ENCODE measurements around the gene HES5.

Gene HES5

GRCh38 chr1:2547210-2548067 lies 17.4 kb upstream of the HES5 start:
- no peak for DNase-seq (ENCODE audit: low read depth in 1 of 2, low spot score in 1 of 2)

- DNase-seq (ENCODE audit: low read depth in 1 of 2, low spot score in 1 of 2), result peak; percentile 60 to 69
Measured at GRCh38 chr1:2546515-2547209, 16.6 kb upstream of the HES5 start.

DNA sequence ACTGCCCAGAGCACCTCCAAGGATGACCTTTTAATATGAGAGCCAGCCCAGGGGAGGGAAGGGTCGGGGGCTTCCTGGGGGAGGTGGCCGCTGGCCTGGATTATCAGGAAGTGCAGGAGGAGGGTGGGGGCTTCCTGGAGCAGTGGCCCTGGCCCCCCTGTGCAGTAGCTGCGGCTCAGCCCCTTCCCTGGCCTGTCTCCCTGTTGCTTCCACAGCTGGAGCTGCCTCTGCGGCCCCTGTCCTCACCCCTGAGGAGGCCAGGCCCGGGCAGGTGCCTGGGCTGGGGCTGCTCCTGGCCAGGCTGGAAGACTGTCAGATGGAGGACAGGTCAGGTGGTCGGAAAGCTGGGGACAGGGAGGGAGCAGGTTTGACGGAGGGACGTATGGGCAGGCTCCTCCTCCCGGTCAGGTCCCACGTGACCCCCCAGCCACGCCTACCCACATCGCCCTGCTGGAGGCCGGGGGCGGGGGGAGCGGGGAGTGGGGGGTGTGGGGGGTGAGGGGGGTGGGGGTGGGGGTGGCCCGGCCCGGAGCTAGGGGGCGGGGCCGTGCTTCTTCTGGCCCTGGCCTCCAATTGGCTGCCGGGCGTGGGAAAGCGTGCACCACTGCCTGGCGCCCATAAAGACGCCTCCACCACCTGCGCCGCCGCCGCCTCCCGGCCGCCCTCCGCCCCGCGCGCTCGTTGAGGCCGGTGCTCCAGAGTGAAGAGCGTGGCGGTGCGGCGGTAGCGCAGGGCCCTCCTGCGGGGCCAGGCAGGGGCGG lies 15.9 kb upstream of the HES5 start:
- peak; percentile 75 to 82 for DNase-seq (ENCODE audit: low read depth in 1 of 2, low spot score in 1 of 2)

DNA sequence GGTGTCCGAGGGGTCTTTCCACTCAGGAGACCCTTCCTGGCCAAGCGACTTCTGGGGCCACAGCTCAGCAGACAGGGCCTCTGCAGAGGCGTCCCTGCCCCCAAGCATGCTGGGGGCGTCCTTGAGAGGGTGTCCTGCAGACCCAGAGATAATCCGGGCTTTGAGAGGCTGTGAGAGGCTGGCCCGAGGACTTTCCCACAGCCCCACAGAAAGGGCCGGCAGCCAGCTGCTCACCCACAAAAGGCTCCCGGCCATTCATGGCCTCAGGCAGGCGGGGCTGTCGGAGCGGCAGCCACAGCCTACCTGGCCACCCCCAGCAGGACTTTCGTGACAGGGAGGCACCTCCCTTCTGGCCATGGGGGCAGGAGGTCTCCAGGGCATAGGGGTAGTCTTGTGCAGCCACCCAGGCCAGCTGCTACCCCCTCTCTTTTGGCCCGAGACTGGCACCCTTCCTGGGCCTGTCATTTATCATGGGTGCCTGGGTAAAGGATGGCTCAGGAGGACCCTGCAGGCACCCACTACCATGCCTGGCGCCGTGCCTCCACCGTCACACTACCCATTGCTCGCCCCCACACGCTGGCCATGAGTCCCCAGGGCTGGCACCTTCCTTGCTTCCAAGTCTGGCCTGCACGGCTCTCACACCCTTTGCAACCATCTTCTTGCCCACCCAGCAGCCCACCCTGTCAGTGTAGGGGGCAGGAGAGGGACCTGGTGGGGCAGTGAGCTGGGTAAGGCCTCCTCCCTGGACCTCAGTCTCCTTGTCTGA lies 15.0 kb upstream of the HES5 start:
- DNase-seq (ENCODE audit: low read depth in 1 of 2, low spot score in 1 of 2), result no peak

DNA sequence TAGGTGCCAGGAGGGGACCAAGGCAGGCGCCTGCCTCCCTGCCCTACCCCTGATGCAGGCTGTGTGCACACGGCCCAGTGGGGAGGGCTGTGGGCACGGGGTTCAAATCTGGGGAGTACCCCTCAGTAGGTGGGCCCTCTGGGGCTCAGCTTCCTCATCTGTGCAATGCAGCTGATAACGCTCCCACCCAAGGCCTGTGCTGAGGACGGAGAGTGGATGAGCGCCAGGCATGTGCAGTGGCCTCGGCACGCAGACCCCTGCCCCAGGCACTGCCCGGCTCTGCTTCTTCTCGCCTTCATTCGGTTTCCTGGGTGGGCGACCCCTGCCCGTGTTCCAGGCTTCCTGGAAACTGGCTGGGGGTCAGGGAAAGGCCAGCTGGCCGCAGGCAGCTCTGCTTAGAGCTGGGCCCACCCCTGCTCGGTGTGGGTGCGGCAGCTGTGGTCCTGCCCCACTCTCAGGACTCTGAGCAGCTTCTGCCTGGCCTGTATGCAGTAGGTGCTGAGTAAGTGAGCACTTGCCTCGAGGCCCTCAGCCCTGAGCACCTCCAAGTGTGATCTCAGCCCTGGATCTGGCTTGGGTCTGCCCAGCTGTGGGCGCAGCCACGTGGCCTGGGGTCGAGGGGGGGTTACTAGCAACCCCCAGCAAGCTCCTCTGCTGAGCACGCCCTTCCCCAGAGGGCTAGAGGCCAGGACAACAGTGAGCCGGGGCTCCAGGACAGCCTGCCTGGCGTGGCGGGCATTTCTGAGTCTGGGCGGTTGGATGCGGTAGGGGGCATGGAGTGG lies 14.2 kb upstream of the HES5 start:
- DNase-seq (ENCODE audit: low read depth in 1 of 2, low spot score in 1 of 2), result no peak

- DNase-seq (ENCODE audit: low read depth in 1 of 2, low spot score in 1 of 2), result no peak
Measured at GRCh38 chr1:2543543-2544092, 13.6 kb upstream of the HES5 start.

DNA sequence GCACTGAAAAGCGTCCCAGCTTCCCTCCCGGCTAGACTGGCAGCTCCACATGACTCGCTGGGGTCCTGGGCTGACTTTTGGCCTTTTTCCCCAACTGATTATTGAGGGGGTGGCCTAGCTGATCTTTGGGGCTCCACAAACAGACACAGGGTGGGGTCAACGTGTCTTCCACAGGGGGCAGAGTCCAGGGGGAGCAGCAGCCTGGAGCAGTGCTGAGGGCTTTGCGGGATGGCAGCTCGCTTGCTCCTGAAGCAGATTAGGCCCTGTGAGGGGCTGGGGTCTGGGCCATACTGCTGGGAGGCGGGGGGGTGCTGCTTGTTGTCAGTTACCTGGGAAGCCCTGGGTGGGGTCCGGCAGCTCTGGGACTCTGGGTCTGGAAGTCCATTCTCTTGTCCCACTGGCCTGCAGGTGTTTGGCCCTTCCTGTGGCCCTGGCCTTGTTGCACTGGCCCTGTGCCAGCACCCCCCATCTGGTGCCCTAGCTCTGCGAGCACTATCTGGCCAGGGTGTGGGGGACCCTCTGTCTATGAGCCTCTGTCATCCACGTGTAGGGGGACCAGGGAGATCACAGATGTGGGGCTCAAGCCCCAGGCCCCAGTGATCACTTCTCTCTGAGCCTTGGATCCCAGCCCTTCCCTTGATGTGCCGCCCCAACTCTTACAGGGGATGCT lies 12.3 kb upstream of the HES5 start:
- DNase-seq (ENCODE audit: low read depth in 1 of 2, low spot score in 1 of 2), result no peak

- no peak for DNase-seq (ENCODE audit: low read depth in 1 of 2, low spot score in 1 of 2)
Measured at GRCh38 chr1:2541619-2542245, 11.7 kb upstream of the HES5 start.

DNA sequence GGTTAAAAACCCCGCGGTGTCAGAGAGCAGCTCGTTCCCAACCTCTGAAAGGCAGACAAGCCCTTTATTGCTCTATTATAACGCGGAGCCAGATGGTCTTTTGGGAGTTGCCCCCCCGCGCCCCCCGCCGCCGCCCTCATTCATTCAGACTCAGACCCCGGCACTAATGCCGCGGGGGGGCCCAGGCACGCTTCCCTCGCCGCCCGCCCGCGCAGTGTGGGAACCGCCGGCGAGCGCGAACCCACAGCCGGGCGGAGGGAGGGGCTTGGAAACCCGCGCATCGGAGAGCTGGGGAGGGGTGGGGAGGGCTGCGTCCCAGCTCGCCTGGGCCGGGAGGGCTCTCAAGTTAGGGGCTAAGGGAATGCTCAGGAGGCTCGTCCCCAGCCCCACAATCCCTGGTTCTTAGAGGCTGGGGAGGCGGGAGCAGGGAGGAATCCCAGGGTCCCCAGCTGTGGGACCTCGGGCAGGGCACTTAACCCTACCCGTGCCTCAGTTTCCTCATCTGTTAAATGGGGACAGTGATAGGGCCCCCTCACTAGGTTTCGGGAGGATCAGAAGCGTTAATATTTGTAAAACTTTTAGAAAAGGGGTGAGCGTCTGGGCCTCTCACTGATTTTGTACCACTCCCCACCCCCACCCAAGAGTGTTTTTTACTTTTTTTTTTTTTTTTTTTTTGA lies 10.9 kb upstream of the HES5 start:
- DNase-seq (ENCODE audit: low read depth in 1 of 2, low spot score in 1 of 2), result no peak

GRCh38 chr1:2539312-2539907 lies 9.3 kb upstream of the HES5 start:
- no peak for DNase-seq (ENCODE audit: low read depth in 1 of 2, low spot score in 1 of 2)

GRCh38 chr1:2538872-2539271 lies 8.8 kb upstream of the HES5 start:
- no peak for DNase-seq (ENCODE audit: low read depth in 1 of 2, low spot score in 1 of 2)

DNA sequence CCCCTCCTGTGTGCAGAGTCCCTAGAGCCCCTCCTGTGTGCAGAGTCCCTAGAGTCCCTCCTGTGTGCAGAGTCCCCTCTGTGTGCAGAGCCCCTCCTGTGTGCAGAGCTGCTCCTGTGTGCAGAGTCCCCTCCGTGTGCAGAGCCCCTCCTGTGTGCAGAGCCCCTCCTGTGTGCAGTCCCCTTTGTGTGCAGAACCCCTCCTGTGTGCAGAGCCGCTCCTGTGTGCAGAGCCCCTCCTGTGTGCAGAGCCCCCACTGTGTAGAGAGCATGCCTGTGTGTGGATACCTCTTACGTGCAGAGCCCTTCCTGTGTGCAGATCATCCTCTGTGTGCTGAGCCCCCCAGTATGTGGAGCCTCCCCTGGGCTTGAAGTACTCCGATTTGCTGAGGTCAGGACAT lies 8.3 kb upstream of the HES5 start:
- no peak for DNase-seq (ENCODE audit: low read depth in 1 of 2, low spot score in 1 of 2)

GRCh38 chr1:2537784-2538115 lies 7.7 kb upstream of the HES5 start:
- no peak for DNase-seq (ENCODE audit: low read depth in 1 of 2, low spot score in 1 of 2)

DNA sequence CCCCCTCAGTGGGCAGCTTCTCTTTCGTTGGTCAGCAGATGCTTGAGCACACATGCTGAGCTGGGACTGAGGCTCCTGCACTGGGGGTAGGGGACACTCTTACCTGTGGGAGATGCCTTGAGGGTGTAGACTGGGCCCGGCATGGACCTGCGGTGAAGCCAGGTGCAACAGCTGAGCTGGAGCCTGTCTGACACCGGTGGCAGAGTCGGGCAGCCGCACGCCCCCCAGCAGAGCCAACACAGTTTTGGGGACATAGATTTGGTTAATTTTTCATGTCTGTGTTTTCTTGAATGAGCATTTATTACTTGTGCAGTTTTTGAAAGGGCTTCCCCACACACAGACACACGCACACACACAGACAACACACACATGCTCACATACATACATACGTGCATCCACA lies 5.9 kb upstream of the HES5 start:
- DNase-seq (ENCODE audit: low read depth in 1 of 2, low spot score in 1 of 2), result no peak

- no peak for DNase-seq (ENCODE audit: low read depth in 1 of 2, low spot score in 1 of 2)
Measured at GRCh38 chr1:2535455-2535854, 5.4 kb upstream of the HES5 start.

DNA sequence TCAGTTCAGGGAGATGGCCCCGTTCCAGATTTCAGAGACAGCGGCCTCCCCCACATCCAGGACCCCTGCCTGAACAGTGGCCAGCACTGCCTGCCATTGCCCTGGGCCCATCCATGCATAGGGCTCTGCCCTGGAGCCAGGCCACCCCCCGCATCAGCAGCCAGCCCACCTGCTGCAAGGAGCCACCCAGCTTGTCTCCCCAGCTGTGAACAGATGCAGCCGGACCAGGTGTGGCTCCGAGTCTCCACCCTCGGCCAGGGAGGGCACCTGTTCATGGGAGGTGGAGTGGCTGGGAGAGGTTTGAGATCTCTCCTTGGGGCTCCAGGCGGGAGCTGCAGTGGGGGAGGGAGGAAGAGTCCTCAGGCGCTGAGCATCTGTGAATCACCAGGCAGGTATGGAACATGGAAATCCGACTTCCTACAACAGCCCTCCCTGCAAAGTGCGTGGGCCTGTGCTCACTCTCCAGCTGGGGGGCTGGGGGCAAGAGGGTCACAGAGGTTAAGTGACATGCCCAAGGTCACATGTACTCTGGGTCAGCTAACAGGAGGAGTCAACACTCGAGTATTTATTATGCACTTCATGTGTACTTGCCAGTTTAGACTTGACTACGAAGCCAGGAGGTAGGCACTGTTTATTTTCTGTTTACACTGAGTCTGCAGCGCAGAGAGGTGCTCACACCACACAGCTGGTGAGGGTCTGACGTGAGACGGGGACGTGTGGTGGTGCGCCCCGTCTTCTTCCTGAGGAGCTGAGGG lies 4.8 kb upstream of the HES5 start:
- DNase-seq (ENCODE audit: low read depth in 1 of 2, low spot score in 1 of 2), result no peak

GRCh38 chr1:2534315-2534686 lies 4.2 kb upstream of the HES5 start:
- no peak for DNase-seq (ENCODE audit: low read depth in 1 of 2, low spot score in 1 of 2)

GRCh38 chr1:2533365-2533764 lies 3.3 kb upstream of the HES5 start:
- no peak for DNase-seq (ENCODE audit: low read depth in 1 of 2, low spot score in 1 of 2)
